Measurements from ENCODE around the gene ERN1.
A peak's percentile ranks its signal among the peaks of the same experiment; 100 is the strongest.

Gene ERN1

DNA sequence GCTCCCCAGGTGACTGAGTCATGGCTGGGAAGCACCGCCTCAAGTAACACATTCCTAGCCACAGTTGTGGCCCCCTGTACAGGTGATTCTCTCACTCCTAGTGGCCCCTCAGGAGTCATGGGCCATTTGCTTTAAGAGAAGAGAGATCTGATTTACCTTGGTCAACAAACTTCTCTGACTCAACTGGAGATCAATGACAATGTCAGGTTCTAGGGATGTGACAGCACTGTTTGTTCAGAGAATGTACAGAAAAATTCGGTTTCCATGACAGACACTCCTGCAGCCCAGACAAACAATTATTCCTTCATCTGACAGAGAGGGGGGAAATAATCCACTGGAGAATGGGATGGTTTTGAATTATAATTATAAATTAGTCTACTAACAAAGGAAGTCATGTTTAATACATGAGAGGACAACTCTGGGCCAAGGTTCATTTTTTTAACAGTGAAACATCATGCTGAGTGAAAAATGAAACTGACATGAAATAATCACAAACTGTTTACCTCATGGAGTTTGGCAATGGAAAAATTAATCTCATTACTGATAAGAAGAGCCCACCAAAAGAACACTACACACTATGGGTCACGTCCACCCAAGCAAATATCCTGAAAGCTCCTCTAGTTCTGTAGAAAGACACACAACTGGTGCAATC lies 9.7 kb downstream of the ERN1 start:
- Mint-ChIP-seq H3K4me3 (peak overlapping the region; percentile 85), H3K27ac (peak overlapping the region; percentile 98), H3K9me3 (no peaks in the 10 kb centered on the region)

DNA sequence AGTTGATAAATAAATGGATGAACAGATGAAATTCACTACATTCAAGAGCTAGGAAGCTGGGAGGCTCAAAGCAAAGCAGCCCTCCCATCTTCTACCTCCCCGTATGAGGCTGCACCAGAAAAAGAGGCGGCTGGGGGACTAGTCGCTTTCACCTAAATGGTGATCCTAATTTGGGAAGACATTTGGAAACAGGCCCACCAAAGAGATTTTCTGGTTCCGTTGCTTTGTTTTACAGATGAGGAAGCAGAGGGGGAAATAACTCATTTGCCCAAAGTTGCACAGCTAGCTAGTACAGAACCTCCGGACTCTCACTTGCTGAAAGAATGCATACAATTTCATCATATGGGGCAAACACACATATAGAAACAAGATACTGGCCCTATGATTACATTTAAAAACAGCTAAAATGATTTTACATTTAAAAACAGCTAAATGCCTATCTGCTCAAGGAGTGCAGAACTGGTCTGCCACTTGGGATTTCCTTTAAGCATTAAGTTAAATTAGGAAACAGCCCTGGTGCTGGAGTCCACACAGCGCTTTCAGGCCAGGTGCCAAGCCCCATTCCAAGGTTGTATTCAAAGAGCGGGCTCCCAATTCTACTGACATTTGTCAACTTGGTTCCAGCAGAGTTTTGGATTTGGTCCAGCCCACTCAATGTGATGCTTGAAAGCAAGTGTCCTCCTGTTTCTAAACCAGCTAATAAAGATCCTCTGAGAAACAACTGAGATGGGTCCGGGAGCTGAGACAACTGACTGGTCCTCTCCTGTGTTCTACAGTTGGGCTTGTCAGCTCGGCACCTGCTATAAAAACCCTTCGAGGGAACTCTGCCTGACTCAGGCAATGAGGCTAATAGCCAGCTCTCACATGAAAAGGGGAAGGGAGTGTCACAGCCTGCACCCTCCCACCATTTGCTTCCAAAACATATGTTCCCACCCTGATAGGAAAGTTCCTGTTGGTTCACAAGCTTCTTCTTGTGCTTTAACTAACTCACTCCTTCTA lies 11.7 kb downstream of the ERN1 start:
- H3K4me1 Mint-ChIP-seq (ENCODE audit: low read depth), result peaks cover 70% of the 10 kb centered on the region
- H3K27ac Mint-ChIP-seq, result peak overlapping the region; percentile 52
- H3K9me3 Mint-ChIP-seq, result no peaks in the 10 kb centered on the region
- H3K36me3 Mint-ChIP-seq (ENCODE audit: low read depth), result peaks cover 76% of the 10 kb centered on the region
- H3K27me3 Mint-ChIP-seq (ENCODE audit: low read depth), result no peaks in the 10 kb centered on the region
- H3K4me3 Mint-ChIP-seq, result peak overlapping the region; percentile 46
- no peak for DNase-seq (ENCODE audit: low spot score)

More for the DNA sequence above, 9.7 kb downstream of the ERN1 start:
- no peak for DNase-seq (ENCODE audit: low spot score)
- H3K36me3 Mint-ChIP-seq (ENCODE audit: low read depth), result peaks cover 81% of the 10 kb centered on the region
- no peaks in the 10 kb centered on the region for H3K27me3 Mint-ChIP-seq (ENCODE audit: low read depth)
- H3K4me1 Mint-ChIP-seq (ENCODE audit: low read depth), result peaks cover 76% of the 10 kb centered on the region

DNA sequence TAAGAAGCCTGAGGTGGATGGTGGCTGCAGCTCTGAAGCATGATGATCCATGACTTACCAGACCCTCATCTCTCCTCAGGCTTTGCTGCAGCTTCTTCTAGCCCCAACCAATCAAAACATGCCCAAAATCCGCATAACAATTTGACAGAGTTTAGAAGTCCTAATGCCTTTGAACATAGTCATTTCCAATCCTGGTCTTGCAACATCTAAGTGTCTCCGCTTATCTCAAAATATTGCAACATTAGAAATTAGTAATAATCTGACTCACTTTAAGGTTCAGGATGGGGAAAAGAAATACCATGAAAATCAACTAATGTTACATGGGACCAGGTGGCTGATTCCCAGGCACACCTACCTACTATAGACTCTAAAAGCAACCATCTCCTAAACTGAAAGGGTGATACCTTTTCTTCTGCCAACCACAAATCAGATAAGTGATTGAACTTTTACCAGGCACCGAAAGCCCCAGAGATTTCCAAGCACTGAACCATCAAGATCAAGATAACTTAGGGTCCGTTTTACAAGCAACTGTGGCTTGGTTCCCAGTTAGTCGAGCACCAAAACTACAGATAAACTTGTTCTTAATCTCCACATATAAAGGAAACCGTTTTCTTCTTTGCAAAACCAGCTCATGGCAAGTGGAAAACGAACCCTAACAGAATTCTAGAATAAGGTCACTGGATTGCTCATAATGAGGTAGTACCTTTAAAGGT lies 14.0 kb downstream of the ERN1 start:
- Mint-ChIP-seq H3K4me1 (ENCODE audit: low read depth) (peaks cover 55% of the 10 kb centered on the region), H3K27ac (peak overlapping the region; percentile 46), H3K9me3 (no peaks in the 10 kb centered on the region), H3K27me3 (ENCODE audit: low read depth) (no peaks in the 10 kb centered on the region), H3K36me3 (ENCODE audit: low read depth) (peaks cover 68% of the 10 kb centered on the region), H3K4me3 (peak overlapping the region; percentile 55)
- DNase-seq (ENCODE audit: low spot score), result peak; percentile 65

DNA sequence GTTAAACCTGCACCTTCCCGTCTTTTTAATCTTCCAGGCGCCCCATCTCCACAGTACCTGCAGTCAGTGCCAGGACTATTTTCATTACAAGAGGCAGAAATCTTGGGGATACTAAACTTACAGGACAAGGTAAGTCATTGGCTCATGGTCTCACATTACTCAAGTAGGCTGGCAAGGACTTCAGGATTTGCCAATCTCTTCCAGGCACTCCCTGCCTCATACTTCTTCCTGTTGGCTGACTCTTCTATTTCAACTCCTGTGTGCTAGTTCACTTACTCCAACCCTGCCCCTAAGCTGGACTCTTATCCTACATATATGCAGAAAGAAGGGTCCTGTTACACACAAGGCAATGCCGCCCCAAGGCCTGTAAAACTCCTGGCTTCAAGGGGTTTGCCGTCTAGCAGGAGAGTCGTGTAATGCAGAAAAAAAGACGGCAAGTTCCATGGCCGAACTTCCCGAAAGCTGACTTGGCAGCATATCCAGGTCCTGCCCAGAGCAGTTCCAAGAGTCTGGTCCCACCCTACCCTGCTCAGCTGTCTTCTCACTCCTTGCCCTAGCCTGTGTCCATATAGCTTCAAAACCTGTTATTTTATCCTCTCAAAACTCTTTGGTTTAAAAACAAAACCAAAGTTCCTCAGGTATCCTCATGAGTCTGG lies 14.8 kb downstream of the ERN1 start:
- Mint-ChIP-seq H3K4me1 (ENCODE audit: low read depth) (peaks cover 54% of the 10 kb centered on the region), H3K36me3 (ENCODE audit: low read depth) (peaks cover 68% of the 10 kb centered on the region), H3K9me3 (no peaks in the 10 kb centered on the region), H3K4me3 (peak overlapping the region; percentile 41), H3K27ac (peak overlapping the region; percentile 39), H3K27me3 (ENCODE audit: low read depth) (no peaks in the 10 kb centered on the region)
- DNase-seq (ENCODE audit: low spot score), result no peak

DNA sequence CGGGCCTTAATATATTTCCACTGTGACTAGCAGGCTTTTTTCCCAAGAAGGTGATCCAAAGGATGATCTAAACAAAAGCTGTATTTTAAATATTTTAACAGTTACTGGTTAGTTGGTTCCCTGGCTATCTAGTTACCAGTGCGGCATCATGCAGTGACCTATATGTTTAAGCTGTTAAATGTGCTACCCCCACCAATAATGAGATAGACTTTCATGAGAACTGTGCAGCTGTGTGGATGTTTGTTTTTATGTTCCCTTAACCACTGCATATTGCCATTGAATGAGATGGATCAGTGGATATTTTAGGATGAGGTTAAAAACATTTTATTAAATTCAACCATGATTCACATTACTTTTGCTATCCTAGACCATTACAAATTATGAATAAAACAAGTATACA lies 16.9 kb downstream of the ERN1 start:
- no peak for DNase-seq (ENCODE audit: low spot score)
- no peaks in the 10 kb centered on the region for H3K27me3 Mint-ChIP-seq (ENCODE audit: low read depth)
- H3K9me3 Mint-ChIP-seq, result no peaks in the 10 kb centered on the region
- no peak overlapping the region for H3K4me3 Mint-ChIP-seq
- peaks cover 71% of the 10 kb centered on the region for H3K36me3 Mint-ChIP-seq (ENCODE audit: low read depth)
- peaks cover 62% of the 10 kb centered on the region for H3K4me1 Mint-ChIP-seq (ENCODE audit: low read depth)
- no peak overlapping the region for H3K27ac Mint-ChIP-seq

DNA sequence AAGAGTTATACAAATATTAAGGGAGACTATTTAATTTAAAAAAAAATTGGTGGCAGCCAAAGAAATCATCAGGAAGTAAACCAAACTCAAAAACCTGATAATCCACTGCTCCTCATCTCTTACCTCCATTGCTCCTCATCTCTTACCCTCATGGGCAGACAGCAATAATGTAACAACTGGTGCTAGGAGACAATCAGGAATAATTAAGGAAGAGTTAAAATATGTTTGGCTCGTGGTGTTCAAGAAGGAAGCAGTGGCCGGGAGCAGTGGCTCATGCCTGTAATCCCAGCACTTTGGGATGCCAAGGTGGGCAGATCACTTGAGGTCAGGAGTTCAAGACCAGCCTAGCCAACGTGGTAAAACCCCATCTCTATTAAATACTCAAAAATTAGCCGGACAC lies 18.1 kb downstream of the ERN1 start:
- Mint-ChIP-seq H3K9me3 (no peaks in the 10 kb centered on the region), H3K4me1 (ENCODE audit: low read depth) (peaks cover 66% of the 10 kb centered on the region), H3K4me3 (no peak overlapping the region), H3K36me3 (ENCODE audit: low read depth) (peaks cover 71% of the 10 kb centered on the region), H3K27me3 (ENCODE audit: low read depth) (no peaks in the 10 kb centered on the region), H3K27ac (no peak overlapping the region)
- no peak for DNase-seq (ENCODE audit: low spot score)

DNA sequence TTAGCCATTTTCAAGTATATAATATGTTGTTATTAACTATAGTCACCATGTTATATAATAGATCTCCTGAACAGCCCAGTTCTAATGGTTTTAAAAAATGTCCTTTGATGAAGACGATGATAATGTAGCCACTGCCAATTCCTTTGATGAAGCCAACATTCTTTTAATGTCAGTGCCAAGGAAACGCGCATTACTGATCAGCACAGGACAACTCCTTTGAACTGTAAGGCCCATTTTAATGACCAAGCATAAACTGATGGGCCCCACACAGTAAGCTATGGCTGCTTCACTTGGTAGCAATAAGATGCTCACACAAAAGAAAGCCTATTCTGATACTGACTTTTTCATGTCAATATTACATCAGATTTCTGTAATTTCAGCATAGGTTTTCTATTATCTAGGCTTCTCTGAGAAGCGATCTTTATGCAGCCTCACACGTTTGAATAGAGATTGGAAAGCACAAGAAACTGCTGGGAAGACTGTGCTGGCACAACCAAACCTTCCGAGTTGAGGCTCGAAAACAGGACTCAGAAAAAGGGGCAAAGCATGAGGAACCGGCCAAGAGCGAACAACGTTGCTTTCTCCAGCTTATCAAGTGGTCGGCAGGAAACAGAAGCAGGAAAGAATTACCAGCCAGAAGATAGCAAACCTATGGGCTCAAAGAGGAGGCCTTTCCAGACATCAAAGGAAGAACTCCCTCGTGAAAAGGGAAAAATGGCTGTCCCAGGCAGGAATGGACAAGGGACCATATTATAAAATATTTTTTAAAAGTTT lies 19.4 kb downstream of the ERN1 start:
- Mint-ChIP-seq H3K4me3 (no peak overlapping the region), H3K36me3 (ENCODE audit: low read depth) (peaks cover 66% of the 10 kb centered on the region)

DNA sequence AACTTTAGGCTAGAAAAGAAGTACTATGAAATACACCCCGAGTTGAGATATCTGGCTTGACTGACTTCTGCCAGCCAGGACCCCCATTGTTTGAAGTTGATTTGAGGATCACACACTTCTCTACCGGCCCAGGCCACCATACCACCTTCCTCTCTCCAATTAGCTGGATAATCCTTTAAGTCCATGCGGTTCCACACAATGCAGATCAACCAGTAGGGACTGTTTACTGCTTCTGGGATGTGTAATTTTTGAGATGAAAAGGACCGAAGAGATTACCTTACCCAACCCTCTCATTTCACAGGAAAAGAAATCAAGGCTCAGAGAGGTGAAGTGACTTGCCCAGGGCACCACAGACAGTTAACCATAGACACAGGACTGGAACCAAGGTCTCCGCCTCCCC lies 20.5 kb downstream of the ERN1 start:
- Mint-ChIP-seq H3K9me3 (no peaks in the 10 kb centered on the region), H3K27ac (peak overlapping the region; percentile 44), H3K36me3 (ENCODE audit: low read depth) (peaks cover 59% of the 10 kb centered on the region), H3K27me3 (ENCODE audit: low read depth) (no peaks in the 10 kb centered on the region), H3K4me1 (ENCODE audit: low read depth) (peaks cover 63% of the 10 kb centered on the region), H3K4me3 (peak overlapping the region; percentile 7)
- no peak for DNase-seq (ENCODE audit: low spot score)

More for the DNA sequence above, 19.4 kb downstream of the ERN1 start:
- no peaks in the 10 kb centered on the region for H3K27me3 Mint-ChIP-seq (ENCODE audit: low read depth)
- no peak for DNase-seq (ENCODE audit: low spot score)
- H3K27ac Mint-ChIP-seq, result peak overlapping the region; percentile 64
- H3K4me1 Mint-ChIP-seq (ENCODE audit: low read depth), result peaks cover 67% of the 10 kb centered on the region
- no peaks in the 10 kb centered on the region for H3K9me3 Mint-ChIP-seq

DNA sequence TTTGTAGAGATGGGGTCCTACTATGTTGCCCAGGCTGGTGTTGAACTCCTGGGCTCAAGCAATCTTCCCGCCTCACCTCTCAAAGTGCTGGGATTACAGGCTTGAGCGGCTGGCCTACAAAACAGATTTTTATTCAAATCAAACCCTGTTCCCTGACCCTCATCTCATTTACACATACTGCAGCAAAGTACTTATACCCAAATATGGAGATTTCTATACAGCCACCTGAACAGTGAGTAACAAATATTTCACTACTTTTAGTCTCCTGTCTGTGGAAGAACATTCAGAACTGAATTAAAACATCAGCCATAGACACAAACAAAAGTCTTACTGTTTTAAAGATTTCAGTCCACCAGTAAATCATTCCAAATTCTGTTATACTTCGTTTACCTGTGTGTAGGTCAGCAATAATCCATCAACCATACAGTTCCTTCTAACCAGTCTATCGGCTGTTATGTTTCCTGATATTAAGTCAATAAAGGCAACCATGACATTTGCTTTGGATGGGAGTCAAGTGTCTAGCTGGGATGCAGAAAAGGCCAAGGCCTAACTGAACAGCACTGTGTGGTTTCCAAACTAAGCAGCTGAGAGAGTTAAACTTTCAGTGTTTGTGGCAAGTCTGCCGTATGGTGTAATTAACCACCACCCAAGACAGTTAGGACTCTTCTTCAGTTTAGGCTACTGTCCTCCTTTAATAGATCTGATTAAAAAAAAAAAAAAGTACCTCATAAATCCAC lies 22.3 kb downstream of the ERN1 start:
- H3K4me3 Mint-ChIP-seq, result peak overlapping the region; percentile 32
- no peaks in the 10 kb centered on the region for H3K27me3 Mint-ChIP-seq (ENCODE audit: low read depth)
- H3K9me3 Mint-ChIP-seq, result no peaks in the 10 kb centered on the region
- H3K4me1 Mint-ChIP-seq (ENCODE audit: low read depth), result peaks cover 71% of the 10 kb centered on the region
- H3K36me3 Mint-ChIP-seq (ENCODE audit: low read depth), result peaks cover 61% of the 10 kb centered on the region
- peak overlapping the region; percentile 64 for H3K27ac Mint-ChIP-seq
- DNase-seq (ENCODE audit: low spot score), result no peak

DNA sequence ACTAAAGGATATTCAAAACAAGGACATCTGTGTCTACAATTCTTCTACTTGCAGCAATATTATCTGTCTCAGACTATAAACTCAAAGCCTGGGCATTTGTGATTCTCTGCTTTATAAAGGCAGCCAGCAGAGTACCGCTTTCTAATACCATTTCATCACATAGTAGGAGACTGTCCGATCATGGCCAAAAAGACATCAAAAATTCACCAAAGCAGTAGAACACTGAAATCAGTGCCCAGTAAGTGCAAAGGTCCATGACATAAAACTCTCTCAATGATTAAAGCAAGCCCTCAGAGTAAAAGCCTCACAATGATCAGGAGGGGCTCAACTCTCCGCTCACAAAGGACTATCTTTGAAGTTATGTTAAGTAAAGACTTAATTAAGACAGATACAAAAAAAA lies 23.0 kb downstream of the ERN1 start:
- H3K27me3 Mint-ChIP-seq (ENCODE audit: low read depth), result no peaks in the 10 kb centered on the region
- peak overlapping the region; percentile 80 for H3K27ac Mint-ChIP-seq
- peaks cover 61% of the 10 kb centered on the region for H3K36me3 Mint-ChIP-seq (ENCODE audit: low read depth)
- H3K9me3 Mint-ChIP-seq, result no peaks in the 10 kb centered on the region
- peaks cover 70% of the 10 kb centered on the region for H3K4me1 Mint-ChIP-seq (ENCODE audit: low read depth)
- no peak for DNase-seq (ENCODE audit: low spot score)
- peak overlapping the region; percentile 33 for H3K4me3 Mint-ChIP-seq

DNA sequence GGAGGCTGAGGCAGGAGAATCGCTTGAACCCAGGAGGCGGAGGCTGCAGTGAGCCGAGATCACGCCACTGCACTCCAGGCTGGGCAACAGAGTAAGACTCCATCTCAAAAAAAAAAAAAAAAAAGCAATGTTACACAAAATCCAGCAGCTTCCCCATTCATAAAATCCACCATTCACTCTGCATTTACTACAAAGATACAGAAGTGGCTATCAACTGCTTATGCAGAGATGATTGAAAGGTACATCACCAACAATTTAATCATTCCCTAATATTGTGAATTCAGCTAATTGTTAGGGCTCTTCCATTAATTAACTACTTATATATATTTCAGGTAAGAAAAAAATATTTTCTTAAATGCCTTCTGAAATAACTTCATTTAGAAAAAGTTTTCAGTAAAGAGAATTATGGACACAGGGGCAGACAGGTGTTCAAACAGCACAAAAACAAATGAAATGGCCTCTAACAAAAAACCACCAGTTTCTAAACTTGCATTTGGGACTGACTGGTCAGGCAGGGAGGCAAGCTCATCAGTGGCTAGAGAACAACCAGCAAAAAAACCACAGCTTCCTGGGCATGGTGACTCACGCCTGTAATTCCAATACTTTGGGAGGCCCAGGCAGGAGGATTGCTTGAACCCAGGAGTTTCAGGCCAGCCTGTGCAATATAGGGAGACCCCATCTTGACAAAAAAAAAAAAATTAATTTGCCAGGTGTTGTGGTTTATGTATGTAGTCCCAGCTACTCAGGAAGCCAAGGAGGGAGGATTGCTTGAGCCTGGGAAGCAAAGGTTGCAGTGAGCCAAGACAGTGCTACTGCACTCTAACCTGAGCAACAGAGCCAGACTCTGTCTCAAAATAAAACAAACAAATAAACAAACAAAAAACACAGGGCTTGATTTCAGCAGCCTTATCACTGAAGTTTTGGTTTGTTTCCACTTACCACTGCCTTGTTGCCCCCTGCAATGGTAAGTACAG lies 26.3 kb downstream of the ERN1 start:
- peaks cover 62% of the 10 kb centered on the region for H3K4me1 Mint-ChIP-seq (ENCODE audit: low read depth)

More for the DNA sequence above, 26.3 kb downstream of the ERN1 start:
- no peaks in the 10 kb centered on the region for H3K27me3 Mint-ChIP-seq (ENCODE audit: low read depth)
- DNase-seq (ENCODE audit: low spot score), result no peak
- no peaks in the 10 kb centered on the region for H3K9me3 Mint-ChIP-seq
- peaks cover 51% of the 10 kb centered on the region for H3K36me3 Mint-ChIP-seq (ENCODE audit: low read depth)
- H3K4me3 Mint-ChIP-seq, result peak overlapping the region; percentile 26
- no peak overlapping the region for H3K27ac Mint-ChIP-seq
